ENCODE measurements around the gene LRRC32.
"Not testable (repeated sequence)": the region's sequence is repeated elsewhere in the genome, so short reads cannot be mapped to it uniquely, and the experiment has no call there.

Gene LRRC32

GRCh38 chr11:76626266-76626665 is 44.3 kb downstream of the LRRC32 start:
- no peak for DNase-seq

DNA sequence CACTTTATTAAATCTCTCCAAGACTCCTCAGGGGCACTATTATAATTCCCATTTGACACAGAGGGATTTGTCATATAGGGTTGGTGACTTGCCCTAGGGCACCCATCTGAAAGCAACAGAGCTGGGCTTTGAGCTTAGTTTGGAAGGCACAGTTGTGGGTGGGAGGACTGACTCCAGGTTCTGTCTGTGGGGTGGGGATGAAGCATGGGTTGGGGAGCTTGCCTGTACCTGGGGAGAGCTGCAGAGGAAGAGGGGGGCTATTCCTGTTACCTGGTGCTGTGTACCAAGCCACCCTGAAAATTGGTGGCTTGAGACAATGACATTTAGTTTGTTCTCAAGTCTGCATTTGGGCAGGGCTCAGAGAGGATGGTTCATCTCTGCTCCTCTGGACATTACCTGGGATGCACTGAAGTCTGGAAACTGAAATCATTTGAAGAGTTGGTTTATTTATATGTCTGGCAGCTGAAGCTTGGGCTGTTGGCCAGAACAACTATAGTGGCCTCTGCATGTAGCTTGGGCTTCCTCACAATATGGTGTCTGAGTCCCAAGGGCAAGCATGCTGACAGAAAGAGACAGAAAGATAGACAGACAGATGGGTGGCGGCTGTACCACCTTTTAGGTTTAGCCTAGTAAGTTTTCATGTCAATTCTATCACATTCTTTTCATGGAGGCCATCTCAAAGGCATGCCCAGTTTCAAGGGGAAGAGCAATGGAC is 44.9 kb downstream of the LRRC32 start:
- no peak for DNase-seq

- no peak for DNase-seq
These were observed 45.8 kb downstream of the LRRC32 start for GRCh38 chr11:76624500-76625379.

DNA sequence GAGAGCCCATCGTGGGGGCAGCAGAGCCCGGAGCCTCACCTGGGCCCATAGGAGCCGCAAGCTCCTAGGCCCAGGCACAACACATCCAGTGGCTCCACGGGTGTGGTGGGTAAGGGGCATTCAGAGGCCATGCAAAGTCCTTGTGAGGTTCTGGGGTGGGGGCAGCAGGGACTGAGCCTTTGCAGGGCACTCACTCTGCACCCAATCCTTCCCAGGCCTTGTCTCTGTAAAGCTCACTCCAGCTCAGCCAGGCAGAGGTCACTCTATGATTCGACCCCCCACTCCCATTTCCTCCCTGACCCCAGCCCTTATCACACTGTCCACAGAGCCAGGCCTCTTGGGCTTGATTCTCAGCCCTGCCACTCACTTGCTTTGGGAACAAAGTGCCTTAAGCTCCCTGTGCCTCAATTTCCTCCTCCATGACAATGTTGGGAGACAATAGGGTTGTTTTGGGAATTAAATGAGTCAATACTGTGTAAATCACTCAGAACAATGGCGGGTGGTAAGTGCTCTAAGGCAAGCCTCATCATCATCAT is 46.6 kb downstream of the LRRC32 start:
- DNase-seq: no peak

DNA sequence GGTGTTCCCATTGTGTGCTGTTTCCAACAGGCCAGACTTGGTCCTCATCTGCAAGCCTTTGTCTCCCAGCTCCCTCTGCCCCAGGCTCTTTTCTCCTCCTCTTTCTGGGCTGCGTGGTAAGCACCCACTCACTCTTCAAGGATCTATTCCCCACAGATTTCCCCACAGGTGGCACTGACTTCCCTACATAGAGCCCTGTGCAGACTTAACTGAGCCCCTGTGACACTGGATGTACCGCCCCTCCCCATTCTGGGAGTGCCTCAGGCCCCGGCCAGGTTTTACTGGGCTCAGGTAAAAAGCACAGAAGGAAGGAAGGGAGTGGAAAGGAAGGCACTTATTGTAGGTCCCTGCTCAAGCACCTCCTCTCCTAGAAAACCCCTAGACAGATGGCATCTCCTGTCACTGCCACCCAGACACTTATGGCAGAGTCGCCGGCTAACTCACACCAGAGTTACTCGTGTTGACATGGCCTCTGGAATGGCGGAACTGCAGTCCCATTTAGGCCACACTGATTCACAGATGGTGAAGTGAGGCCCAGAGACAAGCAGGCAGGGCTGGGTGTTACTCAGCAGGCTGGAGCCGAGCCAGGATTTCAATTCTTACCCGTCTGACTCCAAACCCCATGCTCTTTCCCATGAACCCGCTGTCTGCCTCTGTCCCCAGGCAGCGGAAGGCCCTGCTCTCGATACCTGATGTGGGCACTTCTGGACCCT is 47.2 kb downstream of the LRRC32 start:
- no peak for DNase-seq

GRCh38 chr11:76622493-76623094 is 48.0 kb downstream of the LRRC32 start:
- no peak for DNase-seq

DNA sequence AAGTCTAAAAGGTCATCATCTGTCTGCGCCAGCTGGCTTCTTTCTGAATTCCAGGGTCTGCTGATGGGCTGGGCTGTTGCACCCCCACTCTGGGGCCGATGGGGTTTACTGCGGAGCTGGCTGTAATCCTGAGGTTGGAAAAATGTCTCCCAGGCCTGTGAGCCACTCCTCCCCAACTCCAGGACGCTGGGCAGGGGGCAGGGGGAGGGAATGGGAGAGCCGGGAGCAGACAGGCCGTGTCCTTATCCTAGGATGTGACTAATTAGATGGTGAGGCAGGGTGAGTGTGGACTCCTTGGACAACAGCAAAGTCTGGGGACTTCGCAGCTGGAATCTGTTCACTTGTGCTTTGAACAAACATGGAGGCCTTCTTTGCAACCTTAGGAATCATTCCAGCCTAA is 48.7 kb downstream of the LRRC32 start:
- no peak for DNase-seq

DNA sequence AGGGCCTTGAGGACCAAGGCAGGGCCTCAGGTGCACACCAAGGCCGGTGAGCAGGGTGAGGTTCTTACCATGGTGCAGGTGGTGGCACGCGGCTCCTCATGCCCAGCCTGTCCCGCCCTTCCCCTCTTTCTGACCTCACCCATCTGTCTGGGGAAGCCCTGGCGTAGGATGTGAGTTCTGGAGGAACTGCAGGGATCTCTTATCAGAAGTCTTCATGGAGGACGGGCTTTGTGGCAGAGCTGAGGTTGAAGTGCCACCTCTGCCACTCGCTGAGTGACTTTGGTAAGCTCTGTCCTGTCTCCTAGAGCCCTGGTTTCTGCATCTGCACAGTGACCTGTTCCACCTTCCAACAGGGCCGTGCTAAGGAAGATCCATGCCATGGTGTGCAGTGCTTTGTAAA is 49.1 kb downstream of the LRRC32 start:
- no peak for DNase-seq

DNA sequence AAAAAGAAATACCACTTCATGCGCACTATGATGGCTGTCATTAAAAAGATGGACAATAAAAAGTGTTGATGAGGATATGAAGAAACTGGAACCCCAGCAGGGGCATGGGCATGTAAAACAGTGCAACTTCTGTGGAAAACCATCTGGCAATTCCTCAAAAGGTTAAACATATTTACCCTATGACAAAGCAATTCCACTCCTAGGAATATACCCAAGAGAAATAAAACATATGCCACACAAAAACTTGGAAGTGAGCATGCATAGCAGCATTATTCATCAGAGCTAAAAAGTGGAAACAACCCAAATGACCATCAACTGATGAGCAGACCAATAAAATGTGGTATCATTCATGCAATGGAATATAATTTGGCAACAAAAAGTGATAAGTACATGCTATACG is 50.1 kb downstream of the LRRC32 start:
- DNase-seq: no peak

DNA sequence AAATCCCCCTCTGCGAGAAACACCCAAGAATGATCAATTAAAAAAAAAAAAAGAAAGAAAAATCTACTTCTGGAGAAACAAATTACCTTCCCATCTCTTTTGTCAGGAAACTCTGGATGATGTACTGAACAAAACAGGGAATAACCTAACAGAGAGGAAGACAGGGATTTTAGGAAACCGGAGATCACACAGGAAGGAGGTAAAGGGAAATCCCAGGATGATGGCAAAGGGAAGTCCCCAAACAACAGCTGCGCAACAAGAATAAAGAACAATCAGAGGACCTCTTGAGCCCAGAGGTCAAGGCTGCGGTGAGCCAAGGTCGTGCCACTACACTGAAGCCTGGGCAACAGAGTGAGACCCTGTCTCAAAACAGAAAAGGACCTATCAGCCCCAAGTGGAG is 50.7 kb downstream of the LRRC32 start:
- DNase-seq: not testable (repeated sequence)

DNA sequence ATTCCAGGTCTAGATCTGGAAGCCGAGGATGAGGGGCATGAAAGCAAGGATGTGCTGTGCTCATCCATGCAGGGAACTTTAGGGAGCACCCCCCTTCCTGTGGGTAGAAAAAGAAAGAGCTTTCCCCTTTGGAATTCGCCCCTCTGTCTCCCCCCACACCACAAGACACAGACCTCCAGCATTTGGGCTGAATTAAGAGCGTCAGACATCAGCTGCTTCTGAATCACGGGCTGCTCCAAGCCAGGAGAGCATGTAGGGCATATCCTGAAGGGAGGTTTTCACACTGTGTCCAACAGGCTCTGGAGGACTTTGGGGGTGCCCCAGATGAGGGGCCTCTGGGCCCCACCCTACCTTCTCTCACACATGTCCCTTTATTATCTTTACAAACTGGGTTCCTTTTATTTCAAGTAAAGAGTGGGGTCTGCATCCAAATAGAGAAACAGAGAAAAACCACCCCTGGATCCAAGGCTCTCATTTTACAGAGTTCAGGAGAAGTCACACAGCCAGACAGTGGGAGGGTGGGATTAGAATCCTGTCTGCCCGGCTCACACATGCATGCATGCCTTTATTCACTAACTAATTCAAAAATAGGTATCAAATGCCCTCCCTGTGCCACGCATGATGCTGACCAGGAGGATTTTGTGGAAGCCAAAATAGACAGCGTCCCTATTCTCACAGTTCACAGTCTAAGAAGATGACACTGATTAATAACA is 52.8 kb downstream of the LRRC32 start:
- no peak for DNase-seq

GRCh38 chr11:76616676-76617552 is 53.6 kb downstream of the LRRC32 start:
- no peak for DNase-seq

- no peak for DNase-seq
These were observed 54.6 kb downstream of the LRRC32 start for GRCh38 chr11:76615950-76616349.

DNA sequence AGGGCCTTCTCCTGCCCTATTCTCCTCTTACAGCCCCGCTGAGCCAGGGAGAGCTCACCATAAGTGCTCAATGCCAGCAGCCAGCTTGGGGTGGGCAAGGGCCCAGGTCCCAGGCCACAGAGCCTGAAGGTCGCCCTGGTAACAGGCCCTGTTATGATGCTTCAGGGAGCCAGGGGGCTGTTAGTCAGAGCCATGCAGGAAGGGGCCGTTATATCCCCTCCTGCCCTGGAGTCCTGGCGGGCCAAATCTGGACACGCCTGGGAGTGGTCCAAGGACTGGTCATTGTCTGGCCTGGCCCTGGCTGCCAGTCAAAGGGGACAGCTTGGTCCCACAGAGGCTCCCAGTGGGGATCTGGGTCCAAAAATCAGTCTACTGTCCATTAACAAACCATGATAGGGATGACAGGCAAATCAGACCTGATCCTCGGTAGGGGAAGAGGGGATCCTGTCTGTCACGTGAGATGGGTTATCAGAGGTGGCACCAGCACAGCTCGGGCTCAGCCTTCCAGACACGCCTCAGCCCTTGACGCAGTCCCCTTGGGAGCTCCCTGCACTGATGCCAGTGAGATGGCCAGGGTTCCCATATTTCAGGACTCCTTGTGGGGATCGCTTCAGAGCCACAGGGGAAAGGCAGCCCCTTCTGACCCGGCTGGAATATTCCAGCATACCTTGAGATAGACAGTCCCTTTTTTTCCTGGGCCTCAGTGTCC is 55.9 kb downstream of the LRRC32 start:
- DNase-seq: no peak

DNA sequence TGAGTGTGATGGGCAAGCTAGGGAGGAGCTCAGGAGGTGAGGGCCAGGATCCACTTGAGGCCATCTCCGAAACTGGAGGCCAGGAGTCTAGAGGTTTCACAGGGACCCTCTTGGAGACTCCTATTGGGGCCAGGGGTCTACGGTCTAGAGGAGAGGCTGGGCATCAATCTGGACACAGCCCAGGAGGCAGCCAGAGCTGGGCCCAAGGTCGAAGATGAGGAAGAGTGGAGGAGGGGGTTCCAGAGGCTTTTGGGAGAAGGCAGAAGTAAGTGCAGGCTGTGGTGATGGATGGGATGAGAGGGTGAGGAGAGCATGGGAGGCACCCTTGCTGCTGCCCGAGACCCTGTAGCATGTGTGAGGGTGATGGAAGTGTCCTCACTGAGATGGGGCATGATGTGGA is 56.6 kb downstream of the LRRC32 start:
- DNase-seq: no peak

DNA sequence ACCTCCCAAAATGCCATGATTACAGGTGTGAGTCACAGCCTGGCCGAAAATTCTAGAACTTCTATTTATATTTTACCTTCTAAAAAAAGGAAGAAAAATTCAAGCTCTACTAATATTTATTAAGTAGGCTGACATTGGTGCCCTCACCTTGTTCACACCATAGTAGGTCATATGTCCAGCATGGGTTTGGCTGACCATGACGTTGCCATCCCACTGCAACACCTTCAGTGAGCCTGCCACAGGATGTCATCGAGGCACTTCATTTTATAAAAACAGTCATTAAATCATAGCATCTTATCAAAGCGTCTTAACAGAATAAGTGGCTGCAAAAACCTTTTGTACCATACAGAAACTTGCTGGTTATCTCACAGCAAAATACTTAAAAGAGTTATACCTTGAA is 58.3 kb downstream of the LRRC32 start:
- DNase-seq: no peak

DNA sequence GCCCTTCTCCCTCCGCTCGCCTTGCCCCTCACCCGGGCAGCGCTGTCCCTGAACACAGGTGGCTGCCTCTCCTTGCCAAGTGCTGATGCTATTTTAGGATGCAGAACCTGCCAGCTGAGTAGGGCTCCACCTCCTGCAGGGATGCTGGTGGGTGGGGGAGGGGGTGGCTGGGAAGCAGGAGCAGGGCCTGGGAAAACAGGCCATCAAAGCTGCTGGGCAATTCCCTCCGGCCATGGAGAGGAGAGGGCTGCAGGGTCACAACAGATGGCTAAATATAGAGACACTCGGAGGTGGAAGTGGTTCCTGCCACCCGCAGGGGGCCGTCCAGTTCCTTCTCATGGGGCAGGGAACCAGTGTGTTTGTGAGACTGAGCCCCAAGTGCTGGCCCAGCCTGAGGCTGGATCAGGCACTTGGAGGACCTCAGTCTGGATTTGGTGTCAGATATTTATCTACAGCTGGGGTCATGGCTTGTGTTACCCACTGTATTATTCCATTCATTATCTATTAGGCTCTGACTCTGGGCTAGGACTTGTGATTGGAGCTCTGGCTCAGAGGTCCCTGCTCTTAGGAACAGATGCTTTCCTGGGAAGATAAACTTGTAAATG is 59.6 kb downstream of the LRRC32 start:
- DNase-seq: no peak

DNA sequence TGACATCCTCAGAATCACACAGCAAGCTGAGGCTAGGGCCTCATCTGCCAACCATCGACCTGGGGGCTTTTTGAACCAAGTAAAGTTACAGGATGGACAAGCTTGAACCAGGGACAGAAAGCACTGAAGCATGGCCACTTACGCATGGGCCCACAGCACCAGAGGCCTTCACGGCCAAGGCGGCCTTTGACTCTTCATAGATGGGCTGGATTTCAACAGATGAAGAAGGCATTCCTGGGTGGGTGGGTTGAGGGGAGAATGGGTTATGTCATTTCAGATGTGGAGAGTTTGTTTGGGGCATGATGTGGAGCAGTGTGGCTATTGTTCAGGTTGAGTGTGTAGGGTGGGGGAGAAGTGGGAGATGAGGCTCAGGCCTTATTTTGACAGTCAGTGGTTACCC is 60.2 kb downstream of the LRRC32 start:
- DNase-seq: no peak

DNA sequence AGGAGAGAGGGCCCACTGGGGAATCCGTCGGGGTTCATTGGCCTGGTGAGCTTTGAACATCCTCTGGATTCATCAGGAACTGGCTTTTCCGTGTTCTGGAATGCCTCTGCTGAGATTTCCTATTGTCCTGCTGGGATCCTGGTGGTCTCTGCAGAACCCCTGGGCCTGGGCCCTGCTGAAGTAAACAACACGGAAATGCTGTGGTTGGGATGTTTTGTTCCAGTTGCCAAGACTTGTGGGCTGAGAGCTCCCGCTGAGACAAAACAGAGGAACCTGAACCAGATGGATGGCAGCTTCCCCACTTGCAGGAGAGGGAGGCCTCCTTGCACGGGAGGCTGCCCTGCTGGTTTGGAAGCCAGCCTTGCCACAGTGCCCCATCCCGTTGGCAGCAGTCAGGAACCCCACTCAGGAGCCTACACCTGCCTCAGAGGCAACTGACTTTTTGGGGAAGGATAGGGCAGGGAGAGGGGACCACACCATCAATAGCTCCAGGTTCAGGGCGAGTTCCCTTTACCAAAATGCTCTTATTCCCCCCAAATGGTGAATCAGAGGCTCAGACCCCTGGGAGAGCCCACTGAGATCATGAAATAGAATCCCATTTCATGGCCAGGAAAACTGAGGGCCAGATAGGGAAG is 60.7 kb downstream of the LRRC32 start:
- DNase-seq: no peak
